OCI-LY1 (cell line): Measurements from ENCODE around the gene ZNF407.

Experiments used
- EZH2 ChIP-seq: fragments of 200-600 bp; sonication (generic), shearing (Covaris generic); IDR thresholded peaks from 2 replicates; pipeline ENCODE4 v1.8.0; 2017; ENCODE audit warnings: borderline replicate concordance, mixed run types, mild to moderate bottlenecking, antibody characterized with exemption, low read length, moderate library complexity, mixed read lengths
- TF ChIP-seq, protein P1 (sequence below): fragments of 200-600 bp; sonication (generic), shearing (Covaris generic); IDR thresholded peaks from 2 replicates; pipeline ENCODE4 v1.5.1; 2017; ENCODE audit warnings: mild to moderate bottlenecking, antibody characterized with exemption, low read length, moderate library complexity, mixed read lengths

DNA sequence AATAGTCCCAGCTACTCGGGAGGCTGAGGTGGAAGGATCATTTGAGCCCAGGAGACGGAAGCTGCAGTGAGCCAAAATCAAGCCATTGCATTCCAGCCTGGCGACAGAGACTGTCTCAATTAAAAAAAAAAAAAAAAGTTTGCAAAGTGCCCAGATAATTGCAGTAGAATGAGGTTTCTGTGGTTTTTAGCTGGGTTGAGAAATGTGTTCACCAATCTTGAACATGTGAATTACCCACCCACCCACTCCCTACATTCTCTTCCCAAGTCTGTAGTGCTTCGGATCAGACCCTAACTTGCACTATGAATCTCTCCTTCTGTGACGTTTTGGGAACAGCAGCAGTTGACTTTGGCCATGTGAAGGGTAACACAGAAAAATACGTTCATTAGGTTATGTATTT is 363.9 kb downstream of the ZNF407 start:
- TF ChIP-seq, protein P1, sequence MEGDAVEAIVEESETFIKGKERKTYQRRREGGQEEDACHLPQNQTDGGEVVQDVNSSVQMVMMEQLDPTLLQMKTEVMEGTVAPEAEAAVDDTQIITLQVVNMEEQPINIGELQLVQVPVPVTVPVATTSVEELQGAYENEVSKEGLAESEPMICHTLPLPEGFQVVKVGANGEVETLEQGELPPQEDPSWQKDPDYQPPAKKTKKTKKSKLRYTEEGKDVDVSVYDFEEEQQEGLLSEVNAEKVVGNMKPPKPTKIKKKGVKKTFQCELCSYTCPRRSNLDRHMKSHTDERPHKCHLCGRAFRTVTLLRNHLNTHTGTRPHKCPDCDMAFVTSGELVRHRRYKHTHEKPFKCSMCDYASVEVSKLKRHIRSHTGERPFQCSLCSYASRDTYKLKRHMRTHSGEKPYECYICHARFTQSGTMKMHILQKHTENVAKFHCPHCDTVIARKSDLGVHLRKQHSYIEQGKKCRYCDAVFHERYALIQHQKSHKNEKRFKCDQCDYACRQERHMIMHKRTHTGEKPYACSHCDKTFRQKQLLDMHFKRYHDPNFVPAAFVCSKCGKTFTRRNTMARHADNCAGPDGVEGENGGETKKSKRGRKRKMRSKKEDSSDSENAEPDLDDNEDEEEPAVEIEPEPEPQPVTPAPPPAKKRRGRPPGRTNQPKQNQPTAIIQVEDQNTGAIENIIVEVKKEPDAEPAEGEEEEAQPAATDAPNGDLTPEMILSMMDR: no peak
- TF ChIP-seq EZH2: no peak
